ENCODE measurements around the gene SLF2.

Gene SLF2

DNA sequence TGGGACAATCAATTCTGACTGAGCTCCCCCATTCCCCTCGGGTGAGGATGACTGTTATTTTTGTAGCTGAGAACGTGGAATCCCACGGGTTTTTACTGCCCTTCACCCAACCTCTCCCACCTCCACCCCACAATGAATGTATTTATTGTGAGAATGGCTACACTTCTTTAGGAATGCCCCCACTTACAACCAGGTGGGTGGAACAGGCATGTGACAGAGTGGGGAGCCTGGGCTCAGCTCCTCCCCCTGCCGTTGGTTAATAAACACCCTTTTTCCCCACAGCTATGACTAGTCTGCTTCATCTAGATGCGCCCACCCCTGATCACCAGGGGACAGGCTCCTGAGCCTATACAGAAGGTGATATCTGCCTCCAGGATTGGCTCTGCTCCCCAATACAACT lies 72.6 kb downstream of the SLF2 start:
- H3K4me3 ChIP-seq (ENCODE audit: low read depth, low read length): no peak overlapping the region
- TF ChIP-seq CTCF (IDR thresholded peaks at IDR 0.05; ENCODE audit: borderline replicate concordance, insufficient read depth, low read depth, low read length): no peak

GRCh38 chr10:100986623-100986951 lies 73.8 kb downstream of the SLF2 start:
- peak overlapping the region; percentile 96 for H3K4me3 ChIP-seq (ENCODE audit: low read depth, low read length)
- no peak for TF ChIP-seq CTCF (IDR thresholded peaks at IDR 0.05; ENCODE audit: borderline replicate concordance, insufficient read depth, low read depth, low read length)

- peak within 1 kb of the TSS; percentile 96 for H3K4me3 ChIP-seq (ENCODE audit: low read depth, low read length)
- no peak for TF ChIP-seq CTCF (IDR thresholded peaks at IDR 0.05; ENCODE audit: borderline replicate concordance, insufficient read depth, low read depth, low read length)
Observed at GRCh38 chr10:100986952-100987684, 74.4 kb downstream of the SLF2 start, which contains the start of the genes MRPL43 and TWNK. MRPL43 (minus strand) TSS chr10:100987497; CDS start chr10:100987443, 54 bp downstream. TWNK (plus strand) TSS chr10:100987543; CDS start chr10:100988211, 668 bp downstream.

GRCh38 chr10:100987685-100988049 lies 74.9 kb downstream of the SLF2 start:
- no peak for TF ChIP-seq CTCF (IDR thresholded peaks at IDR 0.05; ENCODE audit: borderline replicate concordance, insufficient read depth, low read depth, low read length)
- peak overlapping the region; percentile 96 for H3K4me3 ChIP-seq (ENCODE audit: low read depth, low read length)

DNA sequence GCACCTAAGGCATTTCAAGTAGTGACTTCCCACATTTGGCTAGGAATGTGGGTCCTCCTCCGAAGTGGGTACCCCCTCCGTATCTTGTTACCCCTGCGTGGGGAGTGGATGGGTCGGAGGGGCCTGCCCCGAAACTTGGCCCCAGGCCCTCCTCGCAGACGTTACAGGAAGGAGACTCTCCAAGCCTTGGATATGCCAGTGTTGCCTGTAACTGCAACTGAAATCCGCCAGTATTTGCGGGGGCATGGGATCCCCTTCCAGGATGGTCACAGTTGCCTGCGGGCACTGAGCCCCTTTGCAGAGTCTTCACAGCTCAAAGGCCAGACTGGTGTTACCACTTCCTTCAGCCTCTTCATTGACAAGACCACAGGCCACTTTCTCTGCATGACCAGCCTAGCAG lies 75.4 kb downstream of the SLF2 start:
- no peak for TF ChIP-seq CTCF (IDR thresholded peaks at IDR 0.05; ENCODE audit: borderline replicate concordance, insufficient read depth, low read depth, low read length)
- H3K4me3 ChIP-seq (ENCODE audit: low read depth, low read length): peak overlapping the region; percentile 96

GRCh38 chr10:100989088-100989487 lies 76.3 kb downstream of the SLF2 start:
- no peak overlapping the region for H3K4me3 ChIP-seq (ENCODE audit: low read depth, low read length)
- TF ChIP-seq CTCF (IDR thresholded peaks at IDR 0.05; ENCODE audit: borderline replicate concordance, insufficient read depth, low read depth, low read length): no peak

DNA sequence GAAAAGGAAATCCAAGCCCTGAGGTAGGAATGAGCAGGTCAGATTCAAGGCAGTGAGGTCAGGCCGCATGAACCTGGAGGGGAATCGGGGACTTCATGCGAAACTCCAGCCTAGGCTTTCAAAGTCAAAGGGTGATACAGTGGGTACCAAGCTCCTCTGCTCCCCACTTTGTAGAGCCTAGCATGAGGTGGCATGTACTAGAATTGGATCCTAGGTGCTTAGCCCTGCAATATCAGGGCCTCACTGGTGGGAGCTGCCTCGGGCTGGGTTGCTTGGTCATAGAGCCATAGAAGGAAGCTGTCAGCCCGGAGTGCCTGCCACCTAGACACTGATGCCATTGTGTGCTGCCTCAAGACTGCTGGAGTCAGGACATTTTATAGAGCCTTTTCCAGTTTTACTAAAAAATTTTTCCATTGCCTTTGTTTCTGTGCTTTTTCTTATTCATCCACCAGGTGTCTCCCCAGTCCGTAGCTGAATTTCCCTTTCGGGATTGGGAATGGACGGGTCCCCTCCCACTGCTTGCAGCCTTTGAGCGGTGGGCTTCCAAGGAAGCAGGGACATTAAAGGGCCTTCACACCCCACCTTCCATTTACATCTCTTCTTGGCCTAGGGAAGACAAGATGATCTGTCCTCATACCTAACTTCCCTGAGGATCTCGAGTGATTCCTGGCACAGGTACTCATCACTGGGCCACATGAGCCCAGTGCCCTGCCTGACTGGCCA lies 81.4 kb downstream of the SLF2 start:
- H3K4me3 ChIP-seq (ENCODE audit: low read depth, low read length): no peak overlapping the region
- TF ChIP-seq CTCF (IDR thresholded peaks at IDR 0.05; ENCODE audit: borderline replicate concordance, insufficient read depth, low read depth, low read length): peak; percentile 18; the same call in 1 of the 2 replicates
